ENCODE data around the gene MVP.

Gene MVP

DNA sequence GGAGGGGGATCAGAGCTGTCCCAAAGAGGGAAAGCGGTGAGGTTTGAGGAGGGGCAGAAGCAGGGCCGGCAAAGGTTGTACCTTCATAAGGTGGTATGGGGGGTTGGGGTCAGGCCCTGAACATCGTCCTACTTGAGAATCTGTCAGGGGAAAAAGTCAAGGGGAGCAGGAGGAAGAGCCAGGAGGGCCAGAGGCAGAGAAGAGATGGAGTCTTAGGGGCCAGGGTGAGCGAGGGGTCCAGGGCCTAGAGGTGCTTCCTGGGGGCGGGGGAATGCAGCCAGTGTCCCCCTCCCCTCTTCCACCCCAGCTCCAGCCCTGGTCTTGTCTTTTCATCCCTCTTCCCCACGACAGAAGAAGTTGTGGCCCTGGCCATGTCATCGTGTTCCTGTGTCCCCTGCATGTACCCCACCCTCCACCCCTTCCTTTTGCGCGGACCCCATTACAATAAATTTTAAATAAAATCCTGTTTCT is 9.5 kb upstream of the MVP start:
- peak overlapping the region; percentile 79 to 86 for H3K4me3 ChIP-seq
- DNase-seq: peak in 1 of 2 donors; percentile 71
- peak overlapping the region; percentile 90 to 97 for H3K27ac ChIP-seq
- no peaks in the 10 kb centered on the region for H3K27me3 ChIP-seq
- H3K9me3 ChIP-seq: no peaks in the 10 kb centered on the region
- TF ChIP-seq, protein P1, sequence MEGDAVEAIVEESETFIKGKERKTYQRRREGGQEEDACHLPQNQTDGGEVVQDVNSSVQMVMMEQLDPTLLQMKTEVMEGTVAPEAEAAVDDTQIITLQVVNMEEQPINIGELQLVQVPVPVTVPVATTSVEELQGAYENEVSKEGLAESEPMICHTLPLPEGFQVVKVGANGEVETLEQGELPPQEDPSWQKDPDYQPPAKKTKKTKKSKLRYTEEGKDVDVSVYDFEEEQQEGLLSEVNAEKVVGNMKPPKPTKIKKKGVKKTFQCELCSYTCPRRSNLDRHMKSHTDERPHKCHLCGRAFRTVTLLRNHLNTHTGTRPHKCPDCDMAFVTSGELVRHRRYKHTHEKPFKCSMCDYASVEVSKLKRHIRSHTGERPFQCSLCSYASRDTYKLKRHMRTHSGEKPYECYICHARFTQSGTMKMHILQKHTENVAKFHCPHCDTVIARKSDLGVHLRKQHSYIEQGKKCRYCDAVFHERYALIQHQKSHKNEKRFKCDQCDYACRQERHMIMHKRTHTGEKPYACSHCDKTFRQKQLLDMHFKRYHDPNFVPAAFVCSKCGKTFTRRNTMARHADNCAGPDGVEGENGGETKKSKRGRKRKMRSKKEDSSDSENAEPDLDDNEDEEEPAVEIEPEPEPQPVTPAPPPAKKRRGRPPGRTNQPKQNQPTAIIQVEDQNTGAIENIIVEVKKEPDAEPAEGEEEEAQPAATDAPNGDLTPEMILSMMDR (IDR thresholded peaks at IDR 0.05): no peak
- intact Hi-C loops (cut with DNase I; ENCODE audit: low total_unique reads): loop anchor here (10.0 kb wide), 1 partner anchor 184 kb away; the partner anchor contains the start of genes HIRIP3 and INO80E
- peaks cover 18 to 74% (median 62%) of the 10 kb centered on the region in 4 donors for H3K4me1 ChIP-seq
- H3K36me3 ChIP-seq: peaks cover 11 to 21% (median 13%) of the 10 kb centered on the region in 3 donors

DNA sequence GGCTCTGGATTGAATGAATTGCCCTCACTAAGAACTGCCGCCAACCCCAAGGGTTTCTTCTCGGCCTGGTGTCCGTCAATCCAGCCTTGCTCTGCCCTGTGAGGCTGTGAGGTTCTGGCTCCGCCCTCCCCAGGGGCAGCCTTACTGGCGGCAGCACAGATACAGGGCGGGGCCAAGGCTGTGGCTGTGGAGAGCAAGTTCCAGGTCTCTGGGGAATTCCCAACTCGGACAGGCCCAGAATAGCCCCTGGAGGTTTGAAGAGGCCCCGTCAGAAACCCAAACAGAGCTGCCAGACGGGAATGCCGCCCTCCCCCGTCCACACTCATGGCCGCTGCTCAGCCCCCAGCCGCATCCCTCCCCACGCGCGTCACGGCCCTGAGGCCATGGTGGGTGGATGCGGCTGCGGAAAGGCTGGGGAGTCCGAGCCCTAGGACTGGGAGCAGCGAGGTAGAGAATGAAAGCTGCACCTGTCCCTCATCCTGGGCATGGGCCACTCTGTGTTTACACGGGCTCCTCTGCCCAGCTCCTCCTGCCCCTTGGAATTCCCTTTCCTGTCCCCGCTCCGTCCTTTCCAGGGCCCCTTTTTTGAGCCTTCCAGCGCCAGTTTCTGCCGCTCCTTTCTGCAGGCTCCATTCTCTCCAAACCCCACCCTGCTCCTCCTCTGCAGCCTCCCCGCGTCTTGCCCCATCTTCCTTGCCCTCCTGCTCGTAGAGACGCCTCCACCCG is 8.9 kb upstream of the MVP start:
- DNase-seq: peak; percentile 99 to 100
- intact Hi-C loops (cut with DNase I; ENCODE audit: low total_unique reads): loop anchor here (10.0 kb wide), 1 partner anchor 183 kb away; the partner anchor contains the start of genes HIRIP3 and INO80E

DNA sequence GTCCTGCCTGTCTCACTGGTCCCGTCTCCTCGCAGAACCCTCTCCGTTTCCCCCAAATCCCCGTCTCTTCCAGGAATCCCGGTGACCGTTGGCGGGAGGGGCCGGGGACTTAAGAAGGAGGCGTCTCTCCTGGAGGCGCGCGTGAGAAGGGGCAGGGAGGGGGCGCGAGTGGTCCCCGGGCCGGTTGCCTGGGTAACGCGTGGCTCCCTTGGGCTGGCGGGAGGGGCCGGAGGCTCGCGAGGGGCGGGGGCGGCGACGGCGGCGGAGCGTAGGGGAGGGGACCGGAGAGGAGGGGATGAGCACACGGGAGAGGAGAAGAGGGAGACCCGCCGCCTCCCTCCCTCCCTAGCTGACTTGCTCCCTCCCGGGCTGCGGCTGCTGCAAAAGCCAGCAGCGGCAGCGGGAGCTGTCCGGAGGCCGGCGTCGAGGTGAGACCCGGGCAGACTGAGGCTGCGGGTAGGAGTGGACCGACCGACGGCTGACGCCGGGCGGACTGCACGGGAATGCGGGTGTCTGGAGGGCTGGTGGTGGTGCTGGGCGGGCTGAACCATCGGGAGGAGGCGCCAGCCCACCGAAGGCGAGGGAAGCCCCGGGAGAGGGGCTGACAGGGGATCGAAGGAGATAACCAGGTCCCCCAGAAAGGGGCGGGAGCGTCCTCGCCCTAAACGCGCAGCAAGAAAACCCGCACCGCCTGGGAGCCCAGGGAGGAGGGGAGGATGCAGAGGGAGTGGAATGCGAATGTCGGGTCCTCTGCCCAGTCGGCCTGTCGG is 8.2 kb upstream of the MVP start, which contains the start of gene PRRT2:
Gene PRRT2, plus strand, starts transcription at position 298 of the 770 bp plus-strand sequence. CDS start 862 bp downstream, outside the sequence.
- Histone ChIP-seq H3K9me3 (no peaks in the 10 kb centered on the region), H3K4me1 (peaks cover 18 to 78% (median 67%) of the 10 kb centered on the region in 4 donors), H3K4me3 (peak within 1 kb of the TSS; percentile 79 to 86), H3K36me3 (peaks cover 11 to 21% (median 13%) of the 10 kb centered on the region in 3 donors), H3K27me3 (no peaks in the 10 kb centered on the region), H3K27ac (peak within 1 kb of the TSS; percentile 90 to 97)
- peak; percentile 82 to 92 for DNase-seq
- TF ChIP-seq, protein P1 (IDR thresholded peaks at IDR 0.05): no peak
- intact Hi-C loops (cut with DNase I; ENCODE audit: low total_unique reads): loop anchor here (10.0 kb wide), 1 partner anchor 183 kb away; the partner anchor contains the start of genes HIRIP3 and INO80E

More for the DNA sequence above, 8.9 kb upstream of the MVP start:
- Histone ChIP-seq H3K4me1 (peaks cover 18 to 74% (median 62%) of the 10 kb centered on the region in 4 donors), H3K9me3 (no peaks in the 10 kb centered on the region), H3K36me3 (peaks cover 11 to 21% (median 13%) of the 10 kb centered on the region in 3 donors), H3K27ac (peak overlapping the region; percentile 90 to 97), H3K4me3 (peak overlapping the region; percentile 79 to 86), H3K27me3 (no peaks in the 10 kb centered on the region)
- TF ChIP-seq, protein P1 (IDR thresholded peaks at IDR 0.05): no peak

DNA sequence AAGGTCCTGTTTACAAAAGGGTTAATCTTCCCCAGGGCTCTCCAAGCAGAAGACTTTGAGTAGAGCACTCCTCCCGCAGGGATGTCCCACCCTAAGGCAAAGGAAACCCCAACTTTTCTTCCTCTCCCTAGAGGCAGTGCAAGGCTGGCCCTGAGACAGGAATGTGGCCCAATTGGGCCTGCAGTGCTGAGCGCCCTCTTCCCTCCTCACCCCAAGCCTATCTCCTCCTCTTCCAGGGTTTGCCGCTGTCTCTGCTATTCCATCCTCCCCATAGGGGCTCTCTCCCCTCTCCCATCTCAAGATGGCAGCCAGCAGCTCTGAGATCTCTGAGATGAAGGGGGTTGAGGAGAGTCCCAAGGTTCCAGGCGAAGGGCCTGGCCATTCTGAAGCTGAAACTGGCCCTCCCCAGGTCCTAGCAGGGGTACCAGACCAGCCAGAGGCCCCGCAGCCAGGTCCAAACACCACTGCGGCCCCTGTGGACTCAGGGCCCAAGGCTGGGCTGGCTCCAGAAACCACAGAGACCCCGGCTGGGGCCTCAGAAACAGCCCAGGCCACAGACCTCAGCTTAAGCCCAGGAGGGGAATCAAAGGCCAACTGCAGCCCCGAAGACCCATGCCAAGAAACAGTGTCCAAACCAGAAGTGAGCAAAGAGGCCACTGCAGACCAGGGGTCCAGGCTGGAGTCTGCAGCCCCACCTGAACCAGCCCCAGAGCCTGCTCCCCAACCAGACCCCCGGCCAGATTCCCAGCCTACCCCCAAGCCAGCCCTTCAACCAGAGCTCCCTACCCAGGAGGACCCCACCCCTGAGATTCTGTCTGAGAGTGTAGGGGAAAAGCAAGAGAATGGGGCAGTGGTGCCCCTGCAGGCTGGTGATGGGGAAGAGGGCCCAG is 7.3 kb upstream of the MVP start:
- Histone ChIP-seq H3K27ac (peak overlapping the region; percentile 90 to 97), H3K4me1 (peaks cover 18 to 77% (median 68%) of the 10 kb centered on the region in 4 donors), H3K9me3 (no peaks in the 10 kb centered on the region), H3K27me3 (no peaks in the 10 kb centered on the region), H3K36me3 (peaks cover 11 to 27% (median 13%) of the 10 kb centered on the region in 3 donors), H3K4me3 (peak overlapping the region; percentile 79 to 86)
- DNase-seq: no peak
- intact Hi-C loops (cut with DNase I; ENCODE audit: low total_unique reads): loop anchor here (10.0 kb wide), 1 partner anchor 182 kb away; the partner anchor contains the start of genes HIRIP3 and INO80E
- TF ChIP-seq, protein P1 (IDR thresholded peaks at IDR 0.05): no peak
